GM21737 (cell line): Measurements from ENCODE around the gene LIX1.

Source experiments
- ATAC-seq: cut with Tn5 transposase; IDR thresholded peaks from one replicate; pipeline ENCODE4 v1.9.1; 2021; ENCODE audit warnings: mild to moderate bottlenecking, moderate library complexity; ENCODE audit not compliant: unreplicated experiment

Gene LIX1

DNA sequence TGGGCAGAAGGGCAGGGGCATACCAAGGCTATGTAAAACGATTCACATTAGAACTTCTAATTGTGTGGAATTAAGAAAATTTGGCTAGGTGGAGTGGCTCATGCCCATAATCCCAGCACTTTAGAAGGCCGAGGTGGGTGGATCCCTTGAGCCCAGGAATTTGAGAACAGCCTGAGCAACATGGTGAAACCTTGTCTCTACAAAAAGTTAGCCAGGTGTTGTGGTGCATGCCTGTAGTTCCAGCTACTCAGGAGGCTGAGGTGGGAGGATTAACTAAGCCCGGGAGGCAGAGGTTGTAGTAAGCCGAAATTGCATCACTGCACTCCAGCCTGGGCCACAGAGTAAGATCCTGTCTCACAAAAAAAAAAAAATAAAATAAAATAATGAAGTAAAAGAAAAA lies 65.2 kb downstream of the LIX1 start:
- no peak for ATAC-seq

DNA sequence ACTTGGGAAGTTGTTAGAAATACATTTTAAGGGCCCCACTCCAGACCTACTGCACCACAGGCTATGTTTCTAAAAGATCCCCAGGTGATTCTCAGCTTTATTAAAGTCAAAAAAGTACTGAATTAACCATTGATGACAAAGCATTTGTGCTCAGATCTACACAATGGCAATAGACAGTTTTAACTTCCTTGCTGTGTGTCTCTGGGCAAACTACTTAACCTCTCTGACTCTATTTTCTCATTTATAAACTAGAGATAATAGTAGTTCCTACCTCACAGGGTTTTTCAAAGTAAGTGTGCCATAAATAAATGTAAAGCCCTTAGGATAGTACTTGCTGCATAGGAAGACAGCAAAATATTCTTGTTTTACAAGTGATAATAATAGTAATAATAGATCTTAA lies 66.3 kb downstream of the LIX1 start:
- ATAC-seq, result no peak

DNA sequence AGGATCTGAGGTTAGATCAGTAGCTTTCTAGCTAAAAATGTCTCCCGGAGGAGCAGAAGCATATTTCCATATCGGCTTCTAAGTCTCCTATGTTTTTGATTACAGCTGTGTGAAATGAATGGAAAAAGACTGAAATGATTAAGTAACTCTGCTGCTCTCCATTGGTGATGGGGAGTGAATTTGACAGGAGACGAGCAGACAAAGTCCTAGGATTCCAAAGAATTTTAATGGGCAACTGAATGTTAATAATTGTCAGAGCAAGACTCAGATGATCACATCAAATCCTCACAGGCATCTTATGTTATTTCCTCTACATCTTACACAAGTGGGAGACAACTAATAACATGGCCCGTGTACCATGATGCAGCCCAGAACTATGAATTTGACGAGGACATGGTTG lies 66.8 kb downstream of the LIX1 start:
- no peak for ATAC-seq

DNA sequence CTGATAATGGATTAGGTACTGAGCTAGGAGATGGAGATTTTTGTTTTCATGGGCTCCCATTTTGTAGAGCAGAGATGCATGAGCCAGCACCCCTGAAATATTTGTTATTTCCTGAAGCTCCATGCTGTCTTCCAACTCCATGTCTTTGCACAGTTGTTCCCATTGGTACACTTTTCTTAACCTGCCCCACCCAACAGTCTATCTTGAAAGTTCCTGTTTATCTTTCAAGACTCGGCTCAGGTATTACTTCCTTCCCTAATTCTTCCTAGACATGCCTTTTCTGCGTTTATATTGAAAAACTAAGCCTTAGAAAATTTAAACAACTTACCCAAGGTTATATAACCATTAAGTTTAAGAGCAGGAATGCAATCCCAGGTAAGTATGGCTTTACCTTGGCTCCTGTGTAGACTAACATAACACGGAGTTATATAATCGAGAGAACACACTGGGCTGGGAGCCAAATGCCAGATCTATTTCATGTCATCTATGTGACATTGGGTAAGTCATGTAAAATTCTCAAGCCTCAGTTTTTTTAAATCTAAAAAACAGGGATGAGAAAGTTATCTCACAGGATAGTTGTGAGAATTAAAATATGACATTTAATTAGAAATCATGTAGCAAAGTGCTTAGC lies 67.4 kb downstream of the LIX1 start:
- ATAC-seq, result no peak

DNA sequence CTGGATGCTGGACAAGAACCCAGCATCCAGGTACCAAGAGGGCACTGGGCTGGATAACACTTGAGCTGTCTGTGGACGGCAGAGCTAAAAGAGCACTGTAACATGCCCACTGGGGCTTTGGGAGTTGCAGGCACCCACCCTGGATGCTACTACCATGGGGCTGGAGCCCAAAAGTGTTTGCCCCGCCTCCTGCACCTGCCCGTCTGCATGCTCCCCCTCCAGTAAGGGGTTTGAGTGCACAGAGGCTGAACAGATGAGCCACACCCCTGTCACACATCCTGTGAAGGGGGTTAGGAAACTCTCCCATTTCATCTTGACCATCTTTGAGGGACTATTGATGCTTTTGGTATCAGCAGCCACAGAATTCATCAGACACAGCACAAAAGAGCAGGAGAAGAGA lies 69.0 kb downstream of the LIX1 start:
- ATAC-seq, result no peak

DNA sequence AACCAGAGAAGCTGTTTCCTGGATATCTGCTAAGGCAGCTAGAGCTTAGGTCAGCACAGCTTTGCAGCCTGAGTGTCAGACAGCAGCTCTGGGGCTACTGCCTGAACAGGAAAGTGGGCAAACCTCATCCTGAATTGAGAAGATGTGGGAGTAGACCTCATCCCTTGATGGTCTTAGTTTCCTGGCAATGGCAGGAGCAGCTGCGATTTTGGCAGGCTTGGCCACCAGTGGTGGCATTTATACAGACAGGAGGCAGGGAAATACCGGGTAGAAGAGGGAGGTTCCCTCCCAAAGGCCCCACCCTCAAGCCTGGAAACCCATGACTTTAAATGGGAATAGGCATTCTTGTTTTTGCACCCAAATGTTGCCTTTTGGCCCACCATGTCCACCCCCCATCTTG lies 69.7 kb downstream of the LIX1 start:
- no peak for ATAC-seq

DNA sequence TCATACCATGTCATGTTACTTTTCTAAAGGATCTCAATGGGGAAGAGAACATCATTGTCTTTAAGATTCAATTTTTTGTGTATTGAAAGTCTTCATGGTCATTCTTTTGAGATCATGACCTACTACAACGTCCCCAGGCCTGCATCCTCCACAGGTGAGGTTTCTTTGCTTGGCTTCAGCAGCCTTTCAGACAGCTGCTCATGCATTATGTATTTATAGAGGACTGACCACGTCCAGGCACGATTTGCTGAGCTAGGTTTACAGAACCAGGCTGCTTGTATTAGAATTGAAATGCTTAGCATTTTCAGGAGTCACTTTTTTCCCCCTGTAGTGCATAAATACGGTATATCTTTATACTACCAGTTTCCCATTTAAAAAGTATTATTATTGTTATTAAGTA lies 70.4 kb downstream of the LIX1 start:
- ATAC-seq, result no peak

DNA sequence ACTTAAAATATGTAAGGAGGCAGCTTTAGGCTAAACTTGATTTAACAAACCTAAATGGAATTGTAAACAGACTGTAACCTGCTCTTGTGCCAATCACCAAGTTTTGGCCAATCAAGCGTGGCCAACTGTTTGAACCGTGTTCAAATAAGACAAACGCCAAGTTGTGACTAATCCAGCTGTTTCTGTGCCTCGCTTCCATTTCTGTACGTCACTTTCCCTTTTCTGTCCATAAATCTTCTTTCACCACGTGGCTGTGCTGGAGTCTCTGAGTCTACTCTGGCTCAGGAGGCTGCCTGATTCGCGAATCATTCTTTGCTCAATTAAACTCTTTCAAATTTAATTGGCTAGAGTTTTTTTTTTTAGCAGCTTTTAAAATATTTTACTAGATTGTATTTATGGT lies 71.3 kb downstream of the LIX1 start:
- no peak for ATAC-seq

DNA sequence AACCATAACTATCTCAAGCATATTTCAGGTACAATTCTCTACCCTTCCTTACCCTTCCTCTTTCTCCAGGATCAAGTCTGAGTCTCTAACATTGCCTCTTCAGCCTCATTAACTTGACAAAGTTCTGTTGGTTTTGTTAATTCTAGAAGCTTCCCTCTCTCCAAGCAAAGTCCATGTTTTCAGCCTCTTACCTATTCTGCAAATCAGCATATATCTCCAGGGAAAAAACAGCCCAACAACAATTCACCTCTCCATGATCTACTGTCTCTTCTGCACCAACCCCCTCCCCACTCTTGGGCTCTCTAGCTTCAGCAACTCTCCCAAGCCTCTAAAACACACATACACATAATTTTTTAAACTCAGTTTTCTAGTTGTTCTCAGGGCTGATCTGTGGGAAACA lies 72.2 kb downstream of the LIX1 start:
- ATAC-seq, result no peak

DNA sequence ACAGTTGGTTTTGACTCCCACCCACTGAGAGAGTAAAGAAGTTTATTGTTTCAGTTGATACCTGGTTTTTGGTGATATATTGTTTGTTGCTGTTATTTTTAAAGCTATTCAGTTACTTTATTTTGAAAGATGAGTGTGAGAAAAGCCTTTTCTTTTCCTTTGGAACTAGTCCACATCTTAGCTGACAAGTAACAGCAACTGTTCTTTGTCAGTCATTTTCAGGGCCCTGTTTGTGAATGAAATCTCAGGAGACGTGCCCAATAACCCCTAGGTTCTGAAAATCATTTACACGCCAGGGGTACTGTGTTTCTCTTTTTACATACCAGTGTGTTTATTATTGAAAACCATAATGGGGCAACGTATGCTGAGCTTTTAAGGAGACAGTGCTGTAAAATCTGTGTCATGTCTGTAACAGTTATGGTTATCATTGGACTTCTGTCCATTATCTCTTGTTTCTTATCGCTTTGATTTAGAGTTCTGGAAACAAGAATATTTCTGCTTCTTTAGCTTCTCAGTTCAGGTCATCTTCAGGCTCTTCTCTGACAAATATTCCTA lies 75.0 kb downstream of the LIX1 start:
- no peak for ATAC-seq

DNA sequence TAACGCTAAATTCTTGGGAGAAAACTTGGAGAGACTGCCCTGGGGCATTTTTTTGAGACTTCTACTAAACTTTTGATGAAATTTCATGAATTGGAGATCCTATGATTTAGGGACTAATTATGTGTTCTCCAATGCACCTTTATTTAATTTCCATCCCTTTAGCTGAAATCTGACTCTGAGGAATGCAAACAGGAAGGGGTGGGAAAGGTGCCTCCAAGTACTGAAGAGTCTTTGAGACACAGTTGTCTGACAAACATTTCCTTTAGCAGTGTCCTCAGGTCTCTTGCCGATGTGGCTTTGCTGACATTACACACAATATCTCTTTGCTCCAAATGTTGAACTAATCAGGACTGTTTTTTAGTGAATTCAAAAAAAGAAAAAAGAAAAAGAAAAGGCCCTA lies 76.9 kb downstream of the LIX1 start:
- ATAC-seq, result no peak

DNA sequence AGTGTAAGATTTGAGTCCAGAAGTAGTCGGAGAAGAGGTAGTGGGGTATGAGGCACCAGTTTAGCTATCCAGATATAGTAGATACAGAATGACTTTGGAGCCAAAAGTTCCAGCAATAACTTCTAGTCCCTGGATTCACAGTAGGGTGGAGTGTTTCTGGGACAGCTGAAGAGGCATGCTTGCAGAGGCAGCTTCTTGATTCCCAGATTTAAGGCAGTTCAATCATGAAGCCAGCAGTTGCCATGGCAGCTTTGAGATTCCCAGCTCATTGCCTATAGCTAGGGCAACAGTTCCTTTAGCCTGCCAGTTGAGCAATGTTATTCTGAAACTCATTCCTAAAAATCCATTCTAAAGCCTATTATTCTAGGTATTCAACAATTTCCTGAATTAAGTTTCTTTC lies 79.2 kb downstream of the LIX1 start:
- ATAC-seq, result no peak

DNA sequence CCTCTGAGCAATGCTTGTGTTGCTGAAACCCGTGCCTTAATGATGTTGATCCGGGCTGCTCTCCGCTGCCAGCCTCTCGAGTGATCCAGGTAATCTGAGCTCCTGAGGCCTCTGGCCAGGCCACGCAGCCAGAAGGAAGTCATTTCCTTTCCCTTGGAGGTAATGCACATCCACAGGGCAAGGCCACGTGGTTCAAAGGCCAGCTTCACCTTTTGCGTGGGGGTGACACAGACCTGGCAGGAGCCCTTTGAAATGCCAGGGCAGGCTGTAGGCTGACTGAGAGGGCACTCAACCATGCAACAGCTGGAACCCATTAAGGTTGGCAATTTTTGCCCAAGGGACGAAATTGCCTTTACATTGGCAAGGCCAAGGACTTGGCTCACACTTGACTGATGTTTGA lies 80.4 kb downstream of the LIX1 start:
- no peak for ATAC-seq

DNA sequence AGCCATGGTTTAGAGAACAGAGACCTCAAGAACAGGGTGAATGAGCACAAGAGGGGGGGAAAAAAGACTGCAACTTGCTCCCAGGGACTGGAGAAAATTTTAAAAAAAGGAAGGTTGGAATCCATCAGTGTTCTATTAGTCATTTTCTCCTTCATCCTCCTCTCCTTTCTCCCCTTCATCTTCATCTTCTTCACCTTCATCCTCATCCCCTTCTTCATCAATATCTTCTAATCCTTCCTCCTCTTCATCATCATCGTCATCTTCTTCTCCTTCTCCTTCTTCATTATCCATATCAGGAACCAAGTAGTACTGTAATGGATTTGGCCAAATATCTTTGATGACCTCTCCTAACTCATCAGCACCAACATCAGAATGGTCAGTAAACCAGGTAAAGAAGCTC lies 86.1 kb downstream of the LIX1 start:
- no peak for ATAC-seq

DNA sequence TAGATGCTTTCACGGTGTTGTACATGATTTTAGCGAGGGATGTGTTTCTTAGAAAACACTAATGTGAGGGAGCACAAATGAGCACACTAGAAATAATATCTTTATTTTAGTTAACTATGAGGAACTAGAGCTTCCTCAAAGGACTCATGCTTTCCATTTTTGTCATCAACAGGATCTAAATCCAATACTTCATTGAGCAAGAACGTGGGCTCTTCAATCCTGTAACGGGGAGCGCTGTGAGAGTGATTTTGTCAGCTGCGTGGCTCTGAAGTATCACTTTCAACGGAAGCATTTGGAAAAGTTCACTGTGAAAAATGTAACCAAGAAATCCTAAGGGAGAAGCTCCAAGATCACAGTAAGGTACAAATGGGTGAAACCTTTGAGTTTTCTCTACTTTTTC lies 93.2 kb downstream of the LIX1 start:
- ATAC-seq, result no peak

DNA sequence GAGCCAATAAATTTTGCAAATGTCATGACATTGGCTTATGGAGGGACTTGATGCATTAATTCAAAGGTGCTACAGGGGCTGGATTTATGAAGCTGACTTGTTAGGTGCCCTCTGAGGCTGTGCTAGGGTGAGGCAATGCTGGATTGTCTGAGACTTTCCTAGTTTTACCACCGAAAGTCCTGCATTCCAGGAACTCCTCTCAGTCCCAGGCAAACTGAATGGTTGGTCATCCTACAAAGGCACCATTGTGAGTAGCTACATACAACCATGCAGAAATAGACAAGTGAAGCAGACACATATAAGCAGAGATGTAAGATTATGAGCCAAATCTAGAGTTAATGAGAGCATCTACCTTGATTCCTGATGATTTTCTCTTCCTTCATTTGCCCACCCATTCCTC lies 95.3 kb downstream of the LIX1 start:
- no peak for ATAC-seq

DNA sequence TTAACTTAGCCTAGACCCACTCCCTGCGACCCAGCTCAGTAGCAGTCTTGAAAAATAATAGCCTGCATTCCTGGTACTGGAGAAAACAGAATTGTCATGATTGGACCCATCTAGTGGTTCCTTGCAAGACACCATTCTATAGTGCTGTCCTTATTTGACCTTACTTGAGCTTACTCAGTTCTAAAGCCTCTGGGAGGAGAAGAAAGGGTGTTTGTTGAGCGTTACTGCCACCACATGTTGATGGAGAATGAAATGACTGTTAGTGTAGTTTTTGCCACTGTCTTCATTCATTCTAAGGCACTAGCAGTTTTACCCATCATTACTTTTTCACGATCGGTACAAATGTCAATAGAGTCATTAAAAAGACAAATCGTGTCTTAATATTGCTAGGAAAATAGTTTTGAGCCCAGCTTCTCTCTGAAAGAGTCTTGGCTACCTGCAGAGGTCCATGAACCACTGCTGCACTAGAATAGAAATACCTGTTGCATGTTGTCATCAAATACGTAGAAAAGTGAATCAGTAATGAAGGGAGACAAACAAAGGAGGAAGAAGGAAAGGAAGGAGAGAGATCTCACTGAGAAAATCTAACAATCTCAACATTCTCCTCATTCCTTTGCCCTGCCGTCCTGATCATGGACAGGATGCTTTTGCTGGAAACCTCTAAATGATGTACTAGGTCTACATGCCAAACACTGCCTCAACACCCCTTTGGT lies 96.0 kb downstream of the LIX1 start:
- no peak for ATAC-seq

DNA sequence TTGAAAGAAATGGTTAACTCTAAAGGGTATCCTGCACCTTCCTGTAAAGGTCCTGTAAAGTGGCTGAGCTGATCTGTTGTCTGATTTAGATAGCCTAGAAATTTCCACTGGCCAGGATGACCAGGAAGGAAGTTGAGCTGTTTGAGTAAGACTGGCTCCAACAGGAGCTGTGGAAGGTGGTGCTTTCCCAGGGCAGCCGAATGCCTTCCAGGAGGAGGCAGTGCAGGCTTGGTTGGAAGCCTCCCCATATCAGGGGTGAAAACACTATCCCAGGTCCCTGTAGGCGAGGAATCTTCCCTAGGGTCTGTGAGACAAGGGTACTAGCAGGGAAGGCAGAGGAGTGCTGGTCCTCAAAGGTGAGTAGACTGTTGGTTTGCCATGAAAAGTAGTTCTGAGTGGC lies 98.4 kb downstream of the LIX1 start:
- no peak for ATAC-seq

DNA sequence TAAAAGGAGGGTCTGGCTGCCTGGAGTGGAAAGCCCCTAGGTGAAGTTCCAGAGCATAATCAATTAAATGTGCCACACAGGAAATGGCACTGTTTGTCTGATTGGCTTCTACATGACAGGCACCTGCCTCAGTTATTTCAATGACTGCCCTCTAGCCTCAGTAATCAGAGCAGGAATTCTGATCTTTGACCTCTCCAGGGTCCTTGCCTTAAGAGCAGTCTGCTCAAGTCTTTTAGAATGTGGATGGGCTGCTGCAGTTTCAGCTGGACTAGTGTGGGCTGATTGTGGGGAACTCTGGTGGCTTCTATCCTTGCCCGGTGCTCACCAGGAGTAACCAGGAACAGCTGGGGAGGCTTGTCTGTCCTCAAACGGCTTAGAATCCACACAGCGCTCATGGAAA lies 98.9 kb downstream of the LIX1 start:
- no peak for ATAC-seq

DNA sequence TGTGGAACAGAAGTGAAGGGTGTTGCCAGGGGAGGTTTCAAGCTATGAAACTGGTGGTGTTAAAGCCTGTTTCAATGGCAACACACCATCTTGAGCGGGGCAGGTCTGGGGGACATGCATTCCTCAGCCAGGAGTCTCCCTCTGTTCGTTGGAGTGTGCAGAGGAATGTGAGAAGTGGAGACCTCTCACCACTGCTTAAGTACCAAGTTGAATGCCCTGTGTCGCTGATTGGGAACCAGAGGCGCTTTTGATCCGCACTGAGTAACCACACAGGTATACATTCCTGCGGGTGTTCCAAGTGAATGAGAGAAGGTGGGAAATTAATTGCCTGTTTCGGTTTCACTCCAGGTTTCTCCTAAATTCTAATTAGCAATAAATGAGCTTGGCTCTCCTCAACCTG lies 99.4 kb downstream of the LIX1 start:
- no peak for ATAC-seq
